NCI-H1092 treated with DMSO at 0.1 percent for 48 hours (cell line): ENCODE results near the gene CRKL.
"Not testable (repeated sequence)": the region's sequence is repeated elsewhere in the genome, so short reads cannot be mapped to it uniquely, and the experiment has no call there.

Experiments
- DNase-seq: peaks from one replicate; lab custom pipeline; 2025; lab: John Stamatoyannopoulos, UW

Gene CRKL

DNA sequence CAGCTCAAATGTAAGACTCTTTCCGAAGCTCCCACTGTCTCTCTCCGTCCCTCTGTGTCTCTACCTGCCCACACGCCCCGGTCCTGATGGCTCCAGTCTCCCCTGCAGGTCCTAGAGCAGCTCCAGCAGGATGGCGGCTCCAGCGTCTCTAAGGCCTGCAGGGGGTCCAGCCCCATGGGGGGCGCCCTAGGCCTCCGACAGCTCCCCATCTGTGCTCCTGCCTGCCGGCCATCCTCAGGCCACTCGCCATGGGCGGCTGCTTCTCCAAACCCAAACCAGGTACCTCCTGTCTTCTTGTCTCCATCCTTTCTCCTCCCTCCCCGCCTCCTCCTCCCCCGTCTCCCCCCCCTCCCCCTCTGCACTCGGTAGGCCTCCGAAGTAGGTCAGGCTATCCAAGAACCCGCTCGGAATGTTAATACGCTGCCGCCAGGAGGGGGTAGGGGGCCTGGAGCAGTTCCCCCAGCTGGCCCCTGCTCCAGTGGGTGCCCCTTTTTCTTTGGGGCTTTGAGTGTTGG is 50.5 kb downstream of the CRKL start:
- no peak for DNase-seq

DNA sequence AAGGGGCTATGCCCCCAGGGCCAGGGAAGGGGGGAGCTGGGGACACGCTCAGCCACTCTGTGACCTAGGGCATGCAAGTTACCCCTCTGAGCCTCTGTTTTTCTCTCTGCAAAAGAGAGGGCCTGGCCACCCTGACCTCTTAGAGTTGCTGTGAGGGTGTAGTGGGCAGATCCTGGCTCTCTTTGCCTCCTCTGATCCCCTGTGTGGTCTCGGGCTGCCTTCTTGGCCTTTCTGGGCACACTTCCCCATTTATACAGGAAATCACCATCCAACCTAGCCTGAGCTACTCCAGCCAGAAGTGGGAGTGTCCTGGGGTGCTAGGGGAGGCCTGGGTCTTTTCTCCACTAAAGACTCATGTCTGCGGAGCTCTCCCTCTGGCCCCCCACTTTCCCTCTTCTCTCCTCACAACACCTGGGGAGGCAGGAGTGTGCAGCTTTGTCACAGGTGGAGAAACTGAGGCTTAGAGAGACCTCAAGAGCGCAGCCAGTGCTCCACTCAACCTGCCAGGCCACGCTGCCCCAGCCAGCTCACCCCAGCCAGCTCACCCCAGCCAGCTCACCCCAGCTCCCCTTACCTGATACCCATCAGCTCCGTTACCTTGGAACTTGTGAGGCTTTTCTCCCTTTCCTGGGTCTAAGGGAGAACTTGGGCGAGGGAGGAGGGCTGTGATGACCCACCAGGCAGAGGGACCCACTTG is 51.2 kb downstream of the CRKL start:
- no peak for DNase-seq

DNA sequence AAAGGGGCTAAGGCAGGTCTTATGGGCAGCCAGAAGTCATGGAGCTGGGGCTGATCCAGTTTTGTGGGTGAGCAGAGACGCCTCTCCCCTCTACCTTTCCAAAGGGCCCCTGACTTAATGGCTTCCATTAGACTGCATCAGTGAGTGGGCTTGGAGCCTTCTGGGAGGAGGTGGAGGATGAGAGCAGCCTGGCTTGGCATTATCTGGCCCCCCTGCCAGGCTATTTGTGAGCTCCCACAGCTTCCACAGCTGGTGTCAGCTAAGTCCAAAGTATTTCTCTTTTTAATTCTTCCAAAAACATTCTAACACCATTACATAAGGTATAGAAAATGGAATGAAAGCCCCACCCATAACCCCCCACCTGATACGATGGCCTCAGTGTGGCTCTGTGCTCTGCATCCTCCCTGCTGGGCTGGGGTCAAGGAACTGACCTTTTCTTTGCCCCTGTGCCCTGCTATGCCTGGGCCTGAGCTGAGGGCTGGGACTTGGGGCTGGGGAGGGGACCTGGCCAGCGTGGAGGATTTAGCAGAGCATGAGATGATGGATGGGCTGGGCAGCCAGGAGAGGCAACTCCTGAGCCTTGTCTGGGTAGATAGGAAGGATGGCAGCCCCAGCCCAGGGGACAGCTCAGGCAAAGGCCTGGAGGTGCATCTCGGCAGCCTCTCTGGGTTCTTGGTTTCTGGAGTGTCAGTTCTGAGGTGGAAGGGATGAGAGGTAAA is 53.9 kb downstream of the CRKL start:
- no peak for DNase-seq

DNA sequence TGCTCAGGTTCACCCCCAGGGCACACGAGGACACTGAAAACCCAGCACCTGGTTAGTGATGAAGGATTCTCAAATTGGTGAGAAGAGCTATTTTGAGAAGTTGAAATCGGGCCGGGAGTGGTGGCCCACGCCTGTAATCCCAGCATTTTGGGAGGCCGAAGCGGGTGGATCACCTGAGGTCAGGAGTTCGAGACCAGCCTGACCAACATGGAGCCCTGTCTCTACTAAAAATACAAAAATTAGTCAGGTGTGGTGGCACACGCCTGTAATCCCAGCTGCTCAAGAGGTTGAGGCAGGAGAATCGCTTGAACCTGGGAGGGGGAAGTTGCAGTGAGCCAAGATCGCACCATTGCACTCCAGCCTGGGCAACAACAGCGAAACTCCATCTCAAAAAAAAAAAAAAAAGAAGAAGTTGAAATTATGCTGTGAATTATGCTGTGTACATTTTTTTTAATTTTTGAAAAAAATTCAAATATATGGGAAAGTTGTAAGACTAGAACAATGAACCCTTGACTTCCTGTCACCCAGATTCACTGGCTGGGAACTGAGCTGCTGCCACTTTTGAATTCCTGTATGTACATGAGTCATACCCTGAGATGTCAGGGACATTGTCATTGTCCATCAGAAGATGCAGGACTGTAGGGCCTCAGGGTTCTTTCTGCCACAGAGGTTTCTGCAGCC is 54.9 kb downstream of the CRKL start:
- DNase-seq: not testable (repeated sequence)

DNA sequence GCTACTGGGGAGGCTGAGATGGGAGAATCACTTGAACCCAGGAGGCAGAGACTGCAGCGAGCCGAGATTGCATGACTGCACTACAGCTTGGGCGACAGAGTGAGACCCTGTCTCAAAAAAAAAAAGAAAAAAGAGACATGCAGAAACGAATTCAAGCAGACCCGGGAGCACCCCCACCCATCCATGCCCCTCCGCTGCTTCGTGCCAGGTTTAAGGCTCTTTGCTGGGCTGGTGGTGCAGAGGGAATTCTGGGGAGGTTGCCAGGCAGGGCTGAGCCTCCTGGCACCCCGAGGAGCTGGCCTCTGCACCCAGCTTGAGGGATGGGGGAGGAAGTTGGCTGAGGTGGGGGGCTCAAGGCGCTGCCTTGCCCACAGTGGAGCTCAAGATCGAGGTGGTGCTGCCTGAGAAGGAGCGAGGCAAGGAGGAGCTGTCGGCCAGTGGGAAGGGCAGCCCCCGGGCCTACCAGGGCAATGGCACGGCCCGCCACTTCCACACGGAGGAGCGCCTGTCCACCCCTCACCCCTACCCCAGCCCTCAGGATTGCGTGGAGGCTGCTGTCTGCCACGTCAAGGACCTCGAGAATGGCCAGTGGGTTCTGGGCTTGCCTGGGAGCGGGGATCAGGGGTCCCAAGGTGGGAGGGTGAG is 55.8 kb downstream of the CRKL start:
- no peak for DNase-seq

DNA sequence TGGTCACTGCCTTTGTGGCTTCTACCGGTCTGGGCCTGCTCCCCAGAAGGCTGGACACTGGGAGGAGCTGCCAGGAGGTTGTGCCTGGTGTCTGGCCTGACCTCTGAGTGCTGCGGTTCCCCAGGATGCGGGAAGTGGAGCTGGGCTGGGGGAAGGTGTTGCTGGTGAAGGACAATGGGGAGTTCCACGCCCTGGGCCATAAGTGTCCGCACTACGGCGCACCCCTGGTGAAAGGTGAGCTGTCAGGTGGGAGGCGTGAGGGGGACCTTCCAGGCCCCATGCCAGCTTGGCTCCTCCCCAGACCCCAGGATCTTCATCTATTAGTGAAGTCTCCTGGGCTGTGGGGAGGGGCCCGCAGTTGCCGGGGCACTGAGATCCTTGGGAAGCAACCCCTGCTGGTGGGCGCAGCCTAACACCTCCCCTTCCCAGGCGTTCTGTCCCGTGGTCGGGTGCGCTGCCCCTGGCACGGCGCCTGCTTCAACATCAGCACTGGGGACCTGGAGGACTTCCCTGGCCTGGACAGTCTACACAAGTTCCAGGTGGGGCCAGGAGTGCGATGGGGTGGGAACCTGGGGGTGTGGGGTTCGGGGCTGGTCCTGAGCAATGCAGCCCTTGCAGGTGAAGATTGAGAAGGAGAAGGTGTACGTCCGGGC is 56.6 kb downstream of the CRKL start:
- no peak for DNase-seq

DNA sequence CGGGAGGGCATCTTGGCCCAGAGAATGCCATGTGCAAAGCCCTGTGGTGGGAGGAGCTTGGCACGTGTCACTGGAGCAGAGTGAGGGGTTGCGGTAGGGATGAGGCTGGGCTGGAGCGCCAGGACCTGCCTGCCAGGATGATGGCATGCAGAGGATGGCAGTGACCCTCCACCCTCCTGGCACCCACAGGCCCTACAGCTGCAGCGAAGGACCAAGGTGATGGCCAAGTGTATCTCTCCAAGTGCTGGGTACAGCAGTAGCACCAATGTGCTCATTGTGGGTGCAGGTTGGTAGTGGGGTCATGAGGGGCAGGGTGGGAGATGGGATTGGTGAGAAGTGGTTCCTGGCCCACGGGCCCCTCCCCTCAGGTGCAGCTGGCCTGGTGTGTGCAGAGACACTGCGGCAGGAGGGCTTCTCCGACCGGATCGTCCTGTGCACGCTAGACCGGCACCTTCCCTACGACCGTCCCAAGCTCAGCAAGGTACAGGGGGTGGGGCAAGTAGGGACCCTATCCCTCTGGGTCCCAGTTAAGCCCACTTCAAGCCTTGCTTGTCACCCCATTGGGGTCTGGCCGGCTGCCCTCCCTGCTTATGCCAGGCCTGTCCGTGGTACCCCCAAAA is 57.2 kb downstream of the CRKL start:
- DNase-seq: no peak

DNA sequence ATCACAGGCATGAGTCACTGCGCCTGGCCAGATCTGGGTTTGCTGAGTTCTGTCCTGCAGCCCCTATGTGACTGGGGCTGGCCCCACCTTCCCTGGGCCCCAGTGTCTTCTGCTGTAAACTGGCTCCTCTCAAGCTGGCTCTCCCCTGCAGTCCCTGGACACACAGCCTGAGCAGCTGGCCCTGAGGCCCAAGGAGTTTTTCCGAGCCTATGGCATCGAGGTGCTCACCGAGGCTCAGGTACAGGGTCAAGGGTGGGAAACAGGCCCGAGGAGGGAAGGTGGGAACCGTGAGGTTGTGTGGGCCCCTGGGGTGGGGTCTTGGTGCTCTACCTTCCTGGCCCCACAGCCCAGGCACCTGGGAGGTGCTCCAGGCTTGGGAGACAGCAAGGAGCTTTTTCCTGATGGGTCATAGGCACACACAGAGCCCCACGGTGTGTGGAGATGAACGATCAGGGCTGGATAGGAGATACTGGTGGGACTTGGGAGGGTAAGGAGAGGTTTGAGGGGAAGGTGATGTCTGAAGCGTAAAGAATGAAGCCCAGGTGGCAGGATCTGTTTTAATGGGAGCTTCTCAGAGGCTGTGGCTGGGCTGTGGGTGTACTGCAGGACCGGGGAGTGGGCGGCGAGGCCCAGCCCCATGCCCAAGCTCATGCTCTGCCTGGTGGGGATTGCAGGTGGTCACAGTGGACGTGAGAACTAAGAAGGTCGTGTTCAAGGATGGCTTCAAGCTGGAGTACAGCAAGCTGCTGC is 58.5 kb downstream of the CRKL start:
- no peak for DNase-seq

DNA sequence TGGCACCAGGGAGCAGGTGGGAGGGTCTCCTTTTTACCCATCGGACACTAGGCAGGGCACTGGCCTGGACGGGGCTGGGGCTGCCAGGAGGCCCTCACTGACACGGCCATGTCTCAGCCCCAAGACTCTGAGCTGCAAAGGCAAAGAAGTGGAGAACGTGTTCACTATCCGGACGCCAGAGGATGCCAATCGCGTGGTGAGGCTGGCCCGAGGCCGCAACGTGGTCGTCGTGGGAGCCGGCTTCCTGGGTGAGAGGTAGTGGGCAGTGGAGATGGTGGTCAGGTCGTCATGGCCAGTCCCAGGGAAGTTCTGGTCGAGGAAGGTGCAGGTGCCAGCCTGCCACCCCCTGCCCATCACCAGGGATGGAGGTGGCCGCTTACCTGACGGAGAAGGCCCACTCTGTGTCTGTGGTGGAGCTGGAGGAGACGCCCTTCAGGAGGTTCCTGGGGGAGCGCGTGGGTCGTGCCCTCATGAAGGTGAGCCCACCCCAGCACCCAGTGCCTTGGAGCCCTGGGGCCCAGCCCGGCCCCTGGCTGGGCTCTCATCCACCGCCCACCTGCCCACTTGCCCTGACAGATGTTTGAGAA is 59.2 kb downstream of the CRKL start:
- no peak for DNase-seq

DNA sequence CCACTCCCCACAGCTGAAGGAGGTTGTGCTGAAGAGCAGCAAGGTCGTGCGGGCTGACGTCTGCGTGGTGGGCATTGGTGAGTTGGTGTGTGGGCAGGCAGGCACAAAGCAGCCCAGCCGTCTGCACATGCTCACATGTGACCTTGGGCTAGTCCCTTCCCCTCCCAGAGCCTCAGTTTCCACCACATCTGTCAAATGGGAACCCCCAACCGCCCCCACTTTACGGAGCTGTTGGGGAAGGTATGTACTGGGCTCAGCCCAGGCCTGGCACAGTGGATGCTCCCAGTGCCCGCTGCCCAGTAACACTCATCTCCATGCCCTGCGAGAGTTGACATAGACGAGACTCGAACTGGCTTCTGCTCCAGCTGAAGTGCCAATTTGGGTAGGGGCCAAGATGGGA is 59.8 kb downstream of the CRKL start:
- DNase-seq: no peak

DNA sequence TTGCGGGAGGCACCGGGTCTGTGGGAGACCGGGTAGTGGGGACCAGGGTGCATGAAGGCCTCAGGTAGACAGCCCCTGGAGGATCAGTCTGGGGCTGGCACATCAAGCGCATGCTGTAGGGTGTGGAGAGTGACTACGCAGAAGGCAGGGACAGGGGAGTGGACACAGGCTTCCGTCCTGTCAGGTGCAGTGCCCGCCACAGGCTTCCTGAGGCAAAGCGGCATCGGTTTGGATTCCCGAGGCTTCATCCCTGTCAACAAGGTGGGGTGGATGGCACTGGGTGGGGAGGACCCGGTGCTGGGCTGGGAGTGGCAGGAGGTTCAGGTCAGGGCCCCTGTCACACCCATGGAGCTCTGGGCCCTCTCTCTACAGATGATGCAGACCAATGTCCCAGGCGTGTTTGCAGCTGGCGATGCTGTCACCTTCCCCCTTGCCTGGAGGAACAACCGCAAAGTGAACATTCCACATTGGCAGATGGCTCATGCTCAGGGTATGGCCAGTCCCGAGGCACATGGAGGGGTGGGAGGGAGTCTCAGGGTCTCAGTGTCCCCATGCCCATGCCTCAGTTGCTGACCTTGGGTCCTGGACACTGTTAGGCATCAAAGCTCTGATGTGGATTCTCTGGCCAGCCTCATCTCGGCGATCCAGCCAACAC is 60.4 kb downstream of the CRKL start:
- DNase-seq: no peak

DNA sequence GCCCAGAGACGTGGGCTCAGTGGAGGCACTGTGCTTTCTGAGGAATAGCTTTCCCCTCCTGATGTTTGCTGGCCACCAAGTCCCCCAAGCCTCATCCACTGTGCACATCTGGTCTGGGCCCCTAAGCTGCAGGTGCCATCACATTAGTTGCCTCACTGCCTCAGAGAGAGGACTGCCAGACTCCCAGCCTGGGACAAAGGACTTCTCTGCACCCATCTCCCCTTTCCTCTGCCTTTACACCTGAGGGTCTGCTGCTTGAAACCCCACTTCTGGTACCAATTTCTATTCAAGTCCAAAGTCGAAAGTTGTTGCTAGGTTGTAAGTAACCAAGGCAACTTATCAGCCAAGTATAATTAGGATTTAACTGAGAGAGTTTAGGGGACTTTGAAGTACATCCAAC is 61.2 kb downstream of the CRKL start:
- no peak for DNase-seq

DNA sequence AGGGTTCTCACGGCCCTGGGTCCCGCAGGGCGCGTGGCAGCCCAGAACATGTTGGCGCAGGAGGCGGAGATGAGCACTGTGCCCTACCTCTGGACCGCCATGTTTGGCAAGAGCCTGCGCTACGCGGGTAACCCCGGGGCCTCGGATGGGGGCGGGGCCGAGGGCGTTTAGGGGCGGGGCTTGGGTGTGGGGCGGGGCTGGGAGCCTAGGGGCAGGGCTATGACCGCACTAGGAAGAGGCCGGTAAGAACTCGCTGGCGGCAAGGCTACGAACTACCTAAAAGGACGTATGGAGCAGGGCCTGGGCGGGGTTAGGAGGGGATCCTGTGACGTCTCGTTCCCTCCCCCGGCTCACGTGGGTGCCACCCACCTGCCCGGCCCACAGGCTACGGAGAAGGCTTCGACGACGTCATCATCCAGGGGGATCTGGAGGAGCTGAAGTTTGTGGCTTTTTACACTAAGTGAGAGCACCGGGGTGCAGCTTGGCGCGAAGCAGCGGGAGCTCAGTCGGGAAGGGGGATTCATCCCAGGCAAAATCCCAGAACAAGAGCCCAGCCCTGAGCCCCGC is 62.1 kb downstream of the CRKL start:
- no peak for DNase-seq

DNA sequence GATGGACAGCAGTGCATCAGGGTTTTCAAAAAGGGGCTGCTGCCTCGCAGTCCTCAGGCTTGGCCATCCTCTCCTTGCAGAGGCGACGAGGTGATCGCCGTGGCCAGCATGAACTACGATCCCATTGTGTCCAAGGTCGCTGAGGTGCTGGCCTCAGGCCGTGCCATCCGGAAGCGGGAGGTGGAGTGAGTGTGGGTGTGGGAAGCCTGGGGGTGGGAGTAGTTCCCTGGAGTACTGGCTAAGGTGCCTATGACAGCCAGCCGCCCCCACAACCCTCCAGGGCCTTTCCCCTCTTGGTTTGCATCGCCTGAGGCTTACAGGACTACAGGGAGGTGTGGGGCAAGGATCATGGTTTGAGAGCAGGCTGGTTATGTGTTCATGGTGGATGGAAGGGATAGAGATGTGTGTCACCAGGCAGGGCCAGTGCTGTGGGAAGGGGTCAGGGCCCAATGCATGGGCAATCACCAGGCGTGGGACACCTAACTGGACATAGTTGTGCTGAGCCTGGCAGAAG is 62.8 kb downstream of the CRKL start:
- no peak for DNase-seq

DNA sequence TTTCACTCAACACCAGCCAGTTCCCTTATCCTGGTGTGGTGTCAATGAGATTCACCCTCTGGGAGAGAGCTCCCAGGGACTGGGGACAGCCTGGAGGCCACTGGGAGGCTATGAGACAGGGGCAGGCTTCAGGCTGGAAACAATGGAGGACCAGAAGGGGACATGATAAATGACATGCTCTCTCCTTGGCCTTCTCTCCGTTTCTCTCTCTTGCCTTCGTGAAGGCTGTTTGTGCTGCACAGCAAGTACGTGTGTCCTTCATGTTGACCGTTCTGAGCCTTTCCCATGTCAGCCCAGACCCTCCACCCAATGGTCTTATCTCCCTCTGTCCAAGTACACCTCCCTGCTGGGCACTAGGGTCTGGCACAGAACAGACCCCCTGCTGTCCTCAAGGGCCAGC is 63.3 kb downstream of the CRKL start:
- no peak for DNase-seq

DNA sequence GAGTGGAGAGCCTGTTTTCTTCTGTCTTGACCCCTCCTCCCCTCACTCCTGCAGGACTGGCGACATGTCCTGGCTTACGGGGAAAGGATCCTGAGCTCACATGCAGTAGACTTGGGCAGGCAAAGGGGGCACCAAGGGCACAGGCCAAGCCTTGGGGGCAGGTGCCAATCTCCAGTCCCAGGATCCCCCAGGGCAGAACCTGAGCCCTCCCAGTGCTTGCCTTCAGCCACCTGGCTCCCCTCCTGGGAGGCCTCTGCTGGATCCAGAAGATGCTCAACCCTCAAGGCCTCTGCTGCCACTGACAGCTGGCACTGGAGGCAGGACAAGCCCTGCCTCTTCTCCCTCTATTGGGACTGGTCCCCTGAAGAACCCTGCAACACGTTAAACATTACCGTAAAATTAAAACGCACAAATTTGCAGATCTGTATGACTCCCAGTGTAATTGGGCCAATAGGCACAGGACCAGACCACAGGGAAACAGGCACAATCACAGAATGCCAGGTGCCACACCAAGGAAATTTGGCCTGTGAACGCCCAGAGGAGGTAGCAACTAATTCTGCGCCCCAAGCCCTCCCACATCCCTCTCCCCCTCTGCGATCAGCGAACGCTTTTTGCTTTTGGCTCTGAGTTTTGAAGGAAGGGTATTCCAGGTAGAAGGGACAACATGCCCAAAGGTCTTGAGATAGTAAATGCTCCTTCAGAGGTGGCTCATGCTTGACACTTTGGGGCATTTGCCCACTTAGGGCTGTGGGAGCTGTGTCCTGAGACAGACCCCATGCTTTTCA is 63.9 kb downstream of the CRKL start:
- DNase-seq: no peak

DNA sequence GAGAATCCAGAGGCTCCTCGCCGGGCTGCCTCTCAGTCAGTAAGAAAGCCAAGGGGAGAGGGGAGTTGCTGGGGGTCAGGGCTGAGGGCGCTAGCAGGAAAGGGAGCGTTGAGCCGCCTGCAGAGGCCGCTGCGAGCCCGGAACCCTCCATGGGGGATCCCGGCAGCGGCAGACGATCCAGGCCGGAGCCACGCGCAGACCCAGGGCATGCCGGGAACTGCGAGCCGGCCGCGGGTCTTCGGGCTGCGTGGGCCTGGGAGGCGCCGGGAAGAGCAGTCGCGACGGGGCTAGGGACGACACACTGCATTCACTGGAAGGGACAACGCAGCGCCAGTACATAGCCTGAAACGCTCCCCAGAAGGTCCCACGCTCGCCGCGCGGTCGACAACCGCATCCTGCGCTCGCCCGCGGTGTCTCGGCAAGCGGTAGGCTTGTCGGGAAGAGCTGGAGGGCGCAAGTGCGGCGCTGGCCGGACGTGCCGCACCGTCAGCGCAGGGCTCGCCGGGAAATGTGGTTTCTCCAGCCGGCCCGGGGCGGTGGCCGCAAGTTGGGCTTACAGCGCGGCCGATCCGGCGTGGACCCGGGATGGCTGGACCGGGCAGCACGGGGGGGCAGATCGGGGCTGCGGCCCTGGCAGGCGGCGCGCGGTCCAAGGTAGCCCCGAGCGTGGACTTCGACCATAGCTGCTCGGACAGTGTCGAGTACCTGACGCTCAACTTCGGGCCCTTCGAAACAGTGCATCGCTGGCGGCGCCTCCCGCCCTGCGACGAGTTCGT is 64.8 kb downstream of the CRKL start, which contains the start of gene LZTR1:
TSS of gene LZTR1 (plus strand) at position 511 of the 776 bp plus-strand sequence. CDS start at position 586, 75 bp downstream.
- DNase-seq: peak; percentile 81

DNA sequence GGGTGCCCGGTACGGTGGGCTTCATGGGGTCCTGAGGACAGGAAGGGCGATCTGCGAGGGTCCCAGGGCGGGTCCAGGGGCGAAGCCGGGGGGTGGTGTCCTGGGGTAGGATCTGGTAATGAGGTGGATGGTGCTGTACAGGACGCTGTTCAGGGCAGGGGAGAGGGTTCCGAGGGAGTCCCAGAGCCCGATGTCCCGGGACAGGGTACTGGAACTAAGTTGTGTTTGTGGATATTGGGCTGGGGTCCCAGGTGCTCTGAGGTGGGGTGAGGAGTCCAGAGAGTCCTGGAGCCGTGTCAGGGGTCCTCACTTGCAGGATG is 65.3 kb downstream of the CRKL start:
- DNase-seq: no peak
